Measurements from ENCODE around the gene IL12RB1.

DNA sequence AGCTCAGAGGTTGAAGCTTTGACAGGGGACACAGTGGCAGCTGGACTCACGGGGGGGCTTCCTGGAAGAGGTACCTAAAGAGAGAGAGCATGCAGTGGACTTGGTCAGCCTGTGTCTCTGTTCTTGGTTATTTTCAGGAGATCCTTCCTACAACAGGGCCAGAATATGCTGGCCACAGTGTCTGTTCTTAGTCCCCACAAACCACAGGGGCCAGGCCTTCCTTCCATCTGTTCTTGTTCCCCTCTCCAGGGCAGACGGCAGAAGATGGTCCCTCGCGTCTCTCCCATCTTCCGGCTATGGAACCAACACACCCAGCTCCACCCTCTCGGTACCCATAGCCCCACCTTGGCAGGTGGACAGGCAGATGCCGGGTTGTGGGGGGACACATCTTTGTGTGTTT lies 35.7 kb upstream of the IL12RB1 start:
- TF ChIP-seq, protein P1, sequence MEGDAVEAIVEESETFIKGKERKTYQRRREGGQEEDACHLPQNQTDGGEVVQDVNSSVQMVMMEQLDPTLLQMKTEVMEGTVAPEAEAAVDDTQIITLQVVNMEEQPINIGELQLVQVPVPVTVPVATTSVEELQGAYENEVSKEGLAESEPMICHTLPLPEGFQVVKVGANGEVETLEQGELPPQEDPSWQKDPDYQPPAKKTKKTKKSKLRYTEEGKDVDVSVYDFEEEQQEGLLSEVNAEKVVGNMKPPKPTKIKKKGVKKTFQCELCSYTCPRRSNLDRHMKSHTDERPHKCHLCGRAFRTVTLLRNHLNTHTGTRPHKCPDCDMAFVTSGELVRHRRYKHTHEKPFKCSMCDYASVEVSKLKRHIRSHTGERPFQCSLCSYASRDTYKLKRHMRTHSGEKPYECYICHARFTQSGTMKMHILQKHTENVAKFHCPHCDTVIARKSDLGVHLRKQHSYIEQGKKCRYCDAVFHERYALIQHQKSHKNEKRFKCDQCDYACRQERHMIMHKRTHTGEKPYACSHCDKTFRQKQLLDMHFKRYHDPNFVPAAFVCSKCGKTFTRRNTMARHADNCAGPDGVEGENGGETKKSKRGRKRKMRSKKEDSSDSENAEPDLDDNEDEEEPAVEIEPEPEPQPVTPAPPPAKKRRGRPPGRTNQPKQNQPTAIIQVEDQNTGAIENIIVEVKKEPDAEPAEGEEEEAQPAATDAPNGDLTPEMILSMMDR (IDR thresholded peaks at IDR 0.05), result no peak
- no peak for TF ChIP-seq POLR2A (IDR thresholded peaks at IDR 0.05)
